GM12891 (cell line): ENCODE measurements around the gene PEG3. TPM values are rescaled to one million over a fixed set of nuclear protein-coding genes. Genes with fewer than 3 reads are reported as not detected.

Experiments used
- DNase-seq: peaks from one replicate; pipeline ENCODE4 v3.0.0; 2011; ENCODE audit warnings: low spot score; ENCODE audit not compliant: insufficient read length
- FAIRE-seq: peaks from 2 replicates; lab custom pipeline; 2011; peaks lifted over from hg19 to GRCh38; lab: Jason Lieb, UNC
- PAX5 ChIP-seq: IDR thresholded peaks from 2 replicates; pipeline ENCODE4 v1.6.1; 2011; ENCODE audit warnings: low read length, moderate library complexity, mild to moderate bottlenecking; ENCODE audit not compliant: insufficient read depth, severe bottlenecking
- POLR2A ChIP-seq: IDR thresholded peaks from 2 replicates; pipeline ENCODE4 v1.6.1; 2011; ENCODE audit warnings: low read depth, low read length, control low read depth
- POLR2AphosphoS5 ChIP-seq: IDR thresholded peaks from 2 replicates; pipeline ENCODE4 v1.6.1; 2011; ENCODE audit warnings: low read depth, low read length, control low read depth
- POU2F2 ChIP-seq: IDR thresholded peaks from 2 replicates; pipeline ENCODE4 v1.6.1; 2011; ENCODE audit warnings: low read depth, mild to moderate bottlenecking, control low read depth, low read length, moderate library complexity
- SPI1 ChIP-seq: IDR thresholded peaks from 2 replicates; pipeline ENCODE4 v1.6.1; 2011; ENCODE audit warnings: low read depth, low read length, control low read depth
- TAF1 ChIP-seq: IDR thresholded peaks from 2 replicates; pipeline ENCODE4 v1.6.1; 2011; ENCODE audit warnings: low read depth, low read length, control low read depth
- polyA plus RNA-seq: library from polyadenylated mRNA; unstranded; fragments of >200 nt; gene quantifications from one replicate; pipeline ENCODE4 v1.2.1, GENCODE V29; 2012; ENCODE audit warnings: low read depth, missing spikeins, inconsistent platforms; ENCODE audit not compliant: missing spikeins

Gene PEG3
- not detected for polyA plus RNA-seq

DNA sequence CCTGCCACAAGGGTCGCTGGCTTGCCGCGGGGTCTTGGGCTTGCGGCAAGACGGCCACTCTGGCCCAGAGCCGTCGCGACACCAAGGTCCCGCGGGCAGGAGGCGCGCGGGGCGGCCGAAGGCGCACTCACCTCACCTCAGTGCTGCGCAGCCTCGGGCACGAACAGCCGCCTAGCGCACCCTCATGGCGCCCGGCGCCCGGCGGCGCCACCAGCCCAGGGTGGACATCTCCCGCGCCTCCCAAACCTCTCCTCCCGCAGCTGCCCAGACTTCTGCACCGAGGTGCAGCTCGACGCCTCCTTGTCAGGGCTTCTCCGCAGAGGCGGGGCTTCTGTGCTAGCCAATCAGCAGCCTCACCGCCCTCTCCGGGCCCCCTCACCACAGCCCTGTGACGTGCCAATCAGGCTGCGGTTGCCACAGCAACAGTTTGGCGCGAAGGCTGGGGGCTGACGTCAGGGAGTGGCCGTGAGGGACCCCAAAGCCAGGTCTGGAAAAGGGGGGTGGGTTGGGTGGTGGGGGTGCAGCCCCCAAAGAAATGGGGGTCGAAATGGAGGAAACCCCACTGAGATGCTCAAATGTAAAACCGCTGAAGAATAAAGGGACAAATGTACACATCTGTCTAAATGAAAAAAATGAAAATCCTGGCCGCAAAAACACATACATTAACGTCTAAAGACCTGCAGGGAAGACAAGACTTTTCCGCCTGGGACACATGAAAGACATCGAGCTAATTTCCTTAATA is at the start of gene PEG3, which contains the start of gene ZIM2:
PEG3 (minus strand) TSS at position 276 of the 742 bp plus-strand sequence. CDS start 16,071 bp downstream, outside the sequence.
ZIM2 (minus strand) TSS at position 276 of the 742 bp plus-strand sequence. CDS start 16,449 bp downstream, outside the sequence.
- FAIRE-seq (no peak), DNase-seq (no peak)
- TF ChIP-seq SPI1 (no peak), POLR2A (no peak), POLR2AphosphoS5 (no peak), TAF1 (no peak), POU2F2 (no peak), PAX5 (no peak)

DNA sequence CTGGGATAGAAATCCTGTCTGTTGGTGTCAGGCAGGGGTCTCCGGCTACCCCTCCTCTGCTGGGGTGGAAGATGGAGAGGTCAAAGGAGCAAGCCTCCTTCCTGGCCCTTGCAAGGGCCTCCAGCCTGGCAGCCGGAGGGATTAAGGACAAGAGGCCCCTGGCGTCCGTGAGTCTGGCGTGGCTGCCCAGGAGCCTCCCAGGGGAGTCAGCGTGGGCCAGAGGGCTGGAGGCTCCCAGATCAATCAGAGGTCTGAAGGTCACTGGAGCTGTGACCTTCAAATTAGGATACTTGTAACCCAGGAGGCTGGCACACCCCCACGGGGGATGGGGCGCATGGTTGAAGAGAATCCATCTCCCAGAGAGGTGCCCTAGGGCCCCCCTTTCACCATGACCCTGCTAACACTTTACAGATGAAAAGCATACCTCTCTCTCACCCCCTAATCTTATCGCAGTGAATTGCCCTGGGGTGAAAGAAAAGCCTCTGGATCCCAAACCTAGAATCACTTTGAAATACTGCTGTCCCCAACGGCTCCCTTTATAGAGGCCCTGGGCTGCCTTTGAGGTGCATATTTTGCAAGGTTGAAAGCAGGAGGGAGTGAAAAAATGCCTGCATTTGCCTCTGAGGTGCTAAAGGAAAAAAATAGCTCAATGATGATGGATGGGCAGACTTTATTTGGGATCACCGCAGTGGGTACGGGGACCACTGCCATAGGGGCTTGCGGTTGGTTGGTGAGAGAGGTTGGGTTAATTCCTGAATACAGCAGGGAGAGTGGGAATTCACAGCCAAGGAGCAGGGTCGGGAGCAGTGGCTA is 44.9 kb upstream of the PEG3 start:
- FAIRE-seq (no peak), DNase-seq (no peak)
- TF ChIP-seq SPI1: no peak
- no peak for TF ChIP-seq POU2F2
- TF ChIP-seq TAF1: no peak
- TF ChIP-seq POLR2A: no peak
- no peak for TF ChIP-seq PAX5
- no peak for TF ChIP-seq POLR2AphosphoS5

DNA sequence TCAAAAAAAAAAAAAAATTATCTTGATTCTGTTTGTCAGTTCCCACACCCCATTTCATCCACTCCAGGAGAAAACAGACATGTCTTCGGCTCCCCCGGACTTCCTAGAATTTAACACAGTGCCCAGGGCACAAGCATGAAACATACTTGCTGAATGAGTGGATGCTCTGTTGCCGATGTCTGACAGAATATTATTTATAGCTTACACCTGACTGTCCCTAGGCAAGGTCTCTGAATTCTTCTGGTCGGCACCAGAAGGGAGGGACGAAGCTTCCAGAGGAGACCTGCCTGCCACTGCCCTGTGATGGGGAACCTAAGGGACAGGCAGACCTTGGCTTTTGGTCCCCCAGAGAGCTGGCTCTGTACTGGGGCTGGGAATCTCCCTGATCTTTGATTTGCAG is 43.9 kb upstream of the PEG3 start:
- no peak for FAIRE-seq
- DNase-seq: no peak
- no peak for TF ChIP-seq POLR2AphosphoS5
- no peak for TF ChIP-seq TAF1
- TF ChIP-seq POLR2A: no peak
- no peak for TF ChIP-seq SPI1
- TF ChIP-seq POU2F2: no peak
- no peak for TF ChIP-seq PAX5

DNA sequence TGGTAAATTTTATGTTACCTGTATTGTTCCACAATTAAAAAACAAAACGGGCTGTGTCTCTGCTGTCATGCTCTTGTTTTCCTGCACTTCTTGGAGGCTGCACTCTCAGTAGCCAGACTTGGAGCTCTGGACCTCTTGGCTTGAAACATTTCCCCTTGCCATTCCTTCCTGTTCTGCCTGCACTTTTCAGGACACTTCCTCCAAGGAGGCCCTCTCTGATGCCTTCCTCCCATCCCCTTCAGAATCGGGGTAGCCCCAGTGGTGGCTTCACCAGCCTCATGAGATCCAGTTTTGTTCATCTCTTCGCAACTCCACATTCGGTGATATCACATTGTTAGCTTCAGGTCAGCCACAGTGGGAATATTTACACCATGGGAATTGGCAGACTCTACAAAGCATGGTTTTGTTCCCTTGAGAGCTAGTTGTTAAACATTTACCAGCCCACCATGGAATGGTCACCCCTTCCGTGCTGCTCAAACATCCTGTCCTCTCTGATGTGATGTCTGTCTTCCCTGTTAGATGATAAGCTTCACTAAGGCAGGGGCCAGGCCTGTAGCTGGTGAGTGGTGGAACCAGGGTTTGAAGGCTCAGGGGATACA is 40.2 kb upstream of the PEG3 start:
- FAIRE-seq (no peak), DNase-seq (no peak)
- TF ChIP-seq PAX5 (no peak), POLR2AphosphoS5 (no peak), POLR2A (no peak), POU2F2 (no peak), SPI1 (no peak), TAF1 (no peak)

DNA sequence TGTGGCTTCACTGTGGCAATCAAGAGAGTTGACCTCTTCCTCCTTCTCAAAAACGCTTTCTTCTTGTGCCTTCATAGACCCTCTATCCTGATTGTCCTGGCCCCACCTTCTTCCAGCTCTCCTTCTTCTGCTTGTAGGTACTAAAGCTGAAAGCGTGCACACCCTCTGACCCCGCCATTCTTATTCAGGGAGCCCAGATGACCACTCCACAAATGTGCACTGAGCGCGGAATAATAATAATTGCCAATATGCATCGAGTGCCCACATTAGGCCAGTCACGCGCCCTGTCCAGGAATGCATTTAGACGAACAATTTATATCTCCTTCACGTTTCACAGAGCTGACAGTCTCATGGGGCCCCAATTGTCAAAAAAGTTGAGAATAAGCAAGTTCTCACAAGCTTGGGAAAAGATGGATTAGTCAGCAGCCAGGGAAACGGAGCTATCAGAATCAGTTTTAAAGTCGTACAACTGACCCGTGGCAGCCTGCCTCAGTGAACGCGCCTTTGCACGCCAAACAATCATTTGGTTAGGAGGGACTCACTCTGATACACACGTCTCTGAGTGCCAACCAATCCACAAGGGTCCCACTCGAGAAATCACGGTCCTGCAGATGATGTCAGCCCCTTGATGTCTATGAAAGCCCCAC is 36.7 kb upstream of the PEG3 start:
- DNase-seq: no peak
- no peak for FAIRE-seq
- TF ChIP-seq TAF1 (no peak), SPI1 (no peak), POLR2A (no peak), PAX5 (no peak), POLR2AphosphoS5 (no peak), POU2F2 (no peak)

DNA sequence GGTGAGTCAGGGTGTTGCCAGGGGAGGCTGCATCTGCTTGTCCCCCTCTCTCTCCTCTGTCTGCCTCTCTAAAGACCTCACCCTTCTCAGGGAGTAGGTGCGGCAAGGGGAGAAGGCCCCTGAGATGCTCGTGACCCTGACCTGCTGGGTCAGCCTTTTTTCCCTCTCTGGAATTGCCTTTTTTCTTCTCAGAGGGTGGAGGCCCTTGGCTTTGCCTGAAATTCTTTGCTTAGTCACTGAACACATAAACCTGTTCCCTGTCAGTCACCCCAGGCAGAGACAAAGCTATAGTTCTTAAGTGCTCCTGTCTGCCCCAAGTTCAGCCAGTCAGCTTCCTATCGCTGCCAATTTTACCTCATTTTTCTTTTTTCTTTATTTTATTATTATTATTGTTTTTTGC is 35.2 kb upstream of the PEG3 start:
- no peak for DNase-seq
- FAIRE-seq: no peak
- TF ChIP-seq SPI1: no peak
- TF ChIP-seq PAX5: no peak
- no peak for TF ChIP-seq POU2F2
- TF ChIP-seq TAF1: no peak
- no peak for TF ChIP-seq POLR2A
- TF ChIP-seq POLR2AphosphoS5: no peak

DNA sequence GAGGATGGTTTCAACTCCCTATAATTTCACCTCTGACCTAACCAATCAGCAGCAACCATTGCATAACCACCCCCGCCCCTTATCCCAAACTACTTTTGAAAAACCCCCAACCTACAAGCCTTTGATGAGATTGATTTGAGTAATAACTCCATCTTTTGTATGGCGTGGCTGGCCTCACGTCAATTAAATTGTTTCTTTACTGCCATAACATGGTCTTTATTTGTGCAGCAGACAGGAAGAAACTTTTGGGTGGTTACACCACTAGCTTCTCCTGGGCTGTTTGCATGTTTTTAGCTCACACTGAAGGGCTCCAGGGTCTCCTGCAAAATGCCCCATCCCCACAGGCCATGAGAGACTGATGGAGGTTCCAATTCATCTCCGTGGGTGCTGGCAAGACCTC is 34.0 kb upstream of the PEG3 start:
- DNase-seq (no peak), FAIRE-seq (no peak)
- no peak for TF ChIP-seq PAX5
- TF ChIP-seq POLR2A: no peak
- no peak for TF ChIP-seq POU2F2
- no peak for TF ChIP-seq TAF1
- TF ChIP-seq SPI1: no peak
- TF ChIP-seq POLR2AphosphoS5: no peak

DNA sequence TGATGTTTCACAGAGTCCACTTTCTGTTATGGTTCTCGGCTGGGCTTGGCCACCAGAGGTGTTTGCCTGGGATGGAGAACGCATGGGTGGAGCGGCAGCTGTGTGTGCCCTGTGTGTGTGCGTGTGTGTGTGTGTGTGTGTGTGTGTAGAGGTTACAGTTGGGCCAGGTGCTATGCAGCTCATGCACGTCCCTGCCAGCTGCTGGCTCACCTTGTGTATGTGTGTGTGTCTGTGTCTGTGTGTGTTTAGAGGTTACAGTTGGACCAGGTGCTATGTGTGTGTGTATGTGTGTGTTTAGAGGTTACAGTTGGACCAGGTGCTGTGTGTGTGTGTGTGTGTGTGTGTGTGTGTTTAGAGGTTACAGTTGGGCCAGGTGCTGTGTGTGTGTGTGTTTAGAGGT is 33.0 kb upstream of the PEG3 start:
- TF ChIP-seq POLR2AphosphoS5 (no peak), PAX5 (no peak), TAF1 (no peak), SPI1 (no peak), POU2F2 (no peak), POLR2A (no peak)
- DNase-seq (no peak), FAIRE-seq (no peak)

DNA sequence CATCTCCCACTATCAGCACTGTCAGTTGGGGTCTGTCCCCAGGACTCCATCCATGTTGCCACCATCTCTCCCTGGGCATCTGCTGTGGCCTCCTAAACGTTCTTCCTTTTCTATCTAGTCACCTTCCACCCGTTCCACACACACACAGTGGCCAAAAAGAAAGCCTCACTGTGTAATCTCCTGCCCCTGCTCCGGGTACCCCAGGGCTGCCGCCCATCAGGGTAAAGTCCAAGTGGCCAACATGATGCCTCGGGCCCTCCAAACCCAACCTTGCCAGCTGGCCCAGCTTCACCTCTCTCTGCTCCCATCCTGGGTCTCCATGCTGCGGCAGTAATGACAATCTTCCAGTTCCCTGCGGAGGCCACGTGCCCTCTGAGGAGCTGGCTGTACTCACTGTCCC is 29.4 kb upstream of the PEG3 start:
- TF ChIP-seq PAX5: no peak
- TF ChIP-seq SPI1: no peak
- no peak for TF ChIP-seq POU2F2
- no peak for TF ChIP-seq POLR2A
- no peak for TF ChIP-seq POLR2AphosphoS5
- TF ChIP-seq TAF1: no peak
- FAIRE-seq: no peak
- DNase-seq: no peak
